Caco-2 (cell line): ENCODE data around the gene TMEM117. TPM values are rescaled to one million over a fixed set of nuclear protein-coding genes. Genes with fewer than 3 reads are reported as not detected.

Source experiments
- BruUV-seq: library from RNA; stranded (reverse); fragments of 400-500 nt; replicated peaks from 2 replicates; lab custom pipeline; 2021; lab: Mats Ljungman, UMichigan
- CTCF ChIA-PET: fragments of 300-600 bp; sonication (Branson Sonifier 250); formaldehyde crosslinking; loops from one replicate; lab custom pipeline; 2022; ENCODE audit warnings: antibody characterized with exemption; lab: Charles Lee
- POLR2A ChIA-PET: fragments of 300-600 bp; sonication (Branson Sonifier 250); formaldehyde crosslinking; loops from one replicate; lab custom pipeline; 2022; ENCODE audit warnings: antibody characterized with exemption; lab: Charles Lee
- DNase-seq, 2 experiments: peaks; one replicate each; pipeline versions ENCODE4 v3.0.0 to v3.0.0-alpha.2; 2020 to 2022
- H3K27me3 ChIP-seq: replicated peaks from 2 replicates; pipeline ENCODE4 v1.6.0; 2011; ENCODE audit warnings: low read length; ENCODE audit not compliant: control insufficient read depth, insufficient read depth
- H3K36me3 ChIP-seq: 2 replicates; pipeline ENCODE4 v1.5.1; 2011; ENCODE audit warnings: low read length; ENCODE audit not compliant: control insufficient read depth, insufficient read depth
- H3K4me1 ChIP-seq: fragments of 250-450 bp; sonication (Bioruptor Pico); 2 replicates; pipeline ENCODE4 v1.5.1; 2020; ENCODE audit warnings: mild to moderate bottlenecking
- H3K4me3 ChIP-seq: 2 replicates; pipeline ENCODE4 v1.5.1; 2011; ENCODE audit warnings: low read depth, mild to moderate bottlenecking, control low read depth, low read length
- H3K9me3 ChIP-seq: fragments of 250-450 bp; sonication (Bioruptor Pico); 2 replicates; pipeline ENCODE4 v1.5.1; 2020; ENCODE audit warnings: mild to moderate bottlenecking, moderate library complexity
- H3K27ac Mint-ChIP-seq: one replicate; pipeline ENCODE4 v1.8.0; 2022; ENCODE audit warnings: mixed read lengths; ENCODE audit not compliant: unreplicated experiment
- H3K27me3 Mint-ChIP-seq: one replicate; pipeline ENCODE4 v1.8.0; 2022; ENCODE audit warnings: mixed read lengths; ENCODE audit not compliant: insufficient read depth, unreplicated experiment
- H3K36me3 Mint-ChIP-seq: one replicate; pipeline ENCODE4 v1.8.0; 2022; ENCODE audit warnings: mild to moderate bottlenecking, mixed read lengths; ENCODE audit not compliant: insufficient read depth, unreplicated experiment
- H3K4me1 Mint-ChIP-seq: one replicate; pipeline ENCODE4 v1.8.0; 2022; ENCODE audit warnings: low read depth, mixed read lengths; ENCODE audit not compliant: unreplicated experiment
- H3K4me3 Mint-ChIP-seq: one replicate; pipeline ENCODE4 v1.8.0; 2022; ENCODE audit warnings: mild to moderate bottlenecking, moderate library complexity, mixed read lengths; ENCODE audit not compliant: unreplicated experiment
- H3K9me3 Mint-ChIP-seq: one replicate; pipeline ENCODE4 v1.8.0; 2022; ENCODE audit warnings: mixed read lengths; ENCODE audit not compliant: unreplicated experiment
- CTCF ChIP-seq, 2 experiments: fragments of 200-600 bp in 1 of 2; IDR thresholded peaks; 1 replicate in 1 of 2; 2 replicates in 1 of 2; pipeline versions ENCODE4 v1.5.1 to v1.8.0; 2011 to 2022; ENCODE audit warnings: antibody characterized with exemption in 1 of 2, control low read depth in 1 of 2, inconsistent platforms in 1 of 2, low read depth in 1 of 2, low read length in 1 of 2, mild to moderate bottlenecking in 1 of 2, moderate library complexity in 1 of 2; ENCODE audit not compliant: insufficient read depth in 1 of 2, severe bottlenecking in 1 of 2, unreplicated experiment in 1 of 2
- intact Hi-C: fragments of 100-400 bp; cut with micrococcal nuclease; formaldehyde crosslinking; loops from one replicate; pipeline ENCODE4 v1.10.0; 2022; ENCODE audit not compliant: unreplicated experiment
- total RNA-seq: library from RNA; stranded (reverse); gene quantifications from 2 replicates; pipeline ENCODE4 v1.2.3, GENCODE V29; 2022

The TMEM117 gene
- total RNA-seq, 1 experiment from 2014 or later = 34.1 TPM

- Mint-ChIP-seq H3K27me3 (no peaks in the 10 kb centered on the region), H3K36me3 (peaks cover 5% of the 10 kb centered on the region), H3K9me3 (peaks cover 9% of the 10 kb centered on the region), H3K4me3 (no peak overlapping the region), H3K27ac (no peak overlapping the region), H3K4me1 (no peaks in the 10 kb centered on the region)
- intact Hi-C loops = no loop called here
- ChIA-PET CTCF (no interaction called here), POLR2A (no interaction called here)
- no peak for DNase-seq
- no peak for TF ChIP-seq CTCF (IDR thresholded peaks at IDR 0.05; ENCODE audit: insufficient read depth in 1 of 2, low read depth in 1 of 2, low read length in 1 of 2, severe bottlenecking in 1 of 2, unreplicated experiment in 1 of 2)
- Histone ChIP-seq H3K9me3 (no peaks in the 10 kb centered on the region; the same call in 1 of the 2 replicates), H3K36me3 (no peaks in the 10 kb centered on the region), H3K27me3 (no peaks in the 10 kb centered on the region), H3K4me1 (no peaks in the 10 kb centered on the region), H3K4me3 (no peak overlapping the region)
- no TSS peak for BruUV-seq
Measured at GRCh38 chr12:43899574-43899973, 63.7 kb downstream of the TMEM117 start.

DNA sequence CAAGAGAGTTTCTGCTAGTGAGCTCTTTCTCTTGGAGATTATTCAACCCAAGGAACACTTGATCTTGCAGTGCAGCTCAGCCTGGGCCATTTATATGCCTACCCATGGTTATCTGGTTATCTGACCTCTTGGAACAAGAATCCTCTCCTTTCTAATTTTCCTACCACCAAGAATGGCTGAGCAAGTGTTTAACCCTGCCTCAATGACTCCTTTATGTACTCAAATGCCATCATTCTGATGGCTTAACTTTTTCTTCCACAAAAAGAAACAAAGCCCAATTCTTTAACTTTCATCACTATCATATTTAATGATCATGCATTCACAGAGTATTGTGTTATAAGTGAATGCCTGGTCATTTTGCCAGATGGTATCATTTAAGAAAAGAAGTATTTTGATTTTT is 67.8 kb downstream of the TMEM117 start:
- peaks cover 10% of the 10 kb centered on the region for H3K9me3 Mint-ChIP-seq
- ChIA-PET POLR2A (no interaction called here), CTCF (no interaction called here)
- Histone ChIP-seq H3K4me3 (no peak overlapping the region), H3K27me3 (no peaks in the 10 kb centered on the region), H3K9me3 (peaks cover 3% of the 10 kb centered on the region), H3K36me3 (no peaks in the 10 kb centered on the region), H3K4me1 (no peaks in the 10 kb centered on the region)
- DNase-seq = no peak
- no peaks in the 10 kb centered on the region for H3K36me3 Mint-ChIP-seq
- TF ChIP-seq CTCF (IDR thresholded peaks at IDR 0.05; ENCODE audit: insufficient read depth in 1 of 2, low read depth in 1 of 2, low read length in 1 of 2, severe bottlenecking in 1 of 2, unreplicated experiment in 1 of 2) = no peak
- H3K4me3 Mint-ChIP-seq = no peak overlapping the region
- intact Hi-C loops = no loop called here
- no peaks in the 10 kb centered on the region for H3K27me3 Mint-ChIP-seq
- no TSS peak for BruUV-seq
- no peak overlapping the region for H3K27ac Mint-ChIP-seq
- no peaks in the 10 kb centered on the region for H3K4me1 Mint-ChIP-seq

DNA sequence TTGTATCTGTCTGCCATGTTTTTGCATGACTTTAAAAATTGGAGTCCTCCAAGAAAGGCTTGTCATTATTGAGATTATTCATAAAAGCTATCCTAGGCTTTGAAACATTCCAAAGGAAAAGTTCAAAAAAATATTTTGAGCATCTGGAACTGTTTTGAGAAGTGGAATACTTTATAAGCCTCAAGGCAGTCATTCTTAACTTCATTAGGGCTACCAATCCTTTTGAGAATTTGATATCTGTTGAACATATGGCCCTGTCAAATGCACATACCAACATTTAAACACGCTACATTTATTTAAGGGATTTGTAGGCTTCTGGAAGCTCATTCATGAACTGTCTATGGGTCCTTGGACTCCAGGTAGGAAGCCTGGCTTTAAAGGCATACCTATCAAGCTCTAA is 77.0 kb downstream of the TMEM117 start:
- Mint-ChIP-seq H3K27me3 (no peaks in the 10 kb centered on the region), H3K9me3 (no peaks in the 10 kb centered on the region), H3K27ac (no peak overlapping the region), H3K4me3 (no peak overlapping the region), H3K36me3 (no peaks in the 10 kb centered on the region), H3K4me1 (no peaks in the 10 kb centered on the region)
- BruUV-seq = no TSS peak
- POLR2A ChIA-PET = no interaction called here
- H3K36me3 ChIP-seq = no peaks in the 10 kb centered on the region
- CTCF ChIA-PET = no interaction called here
- TF ChIP-seq CTCF (IDR thresholded peaks at IDR 0.05; ENCODE audit: insufficient read depth in 1 of 2, low read depth in 1 of 2, low read length in 1 of 2, severe bottlenecking in 1 of 2, unreplicated experiment in 1 of 2) = no peak
- DNase-seq = no peak
- no peaks in the 10 kb centered on the region for H3K4me1 ChIP-seq
- H3K9me3 ChIP-seq = no peaks in the 10 kb centered on the region
- no peak overlapping the region for H3K4me3 ChIP-seq
- intact Hi-C loops = no loop called here
- H3K27me3 ChIP-seq = no peaks in the 10 kb centered on the region
